ENCODE data around the gene GHRL. TPM values are rescaled to one million over a fixed set of nuclear protein-coding genes. Genes with fewer than 3 reads are reported as not detected.
"Not testable (repeated sequence)": the region's sequence is repeated elsewhere in the genome, so short reads cannot be mapped to it uniquely, and the experiment has no call there.

The GHRL gene
- total and polyA plus RNA-seq, 3 donors from 2014 or later: 0.50 to 1.0 (median 0.87) TPM

GRCh38 chr3:10268116-10268515, 24.6 kb downstream of the GHRL start:
- no peak for TF ChIP-seq CTCF (IDR thresholded peaks at IDR 0.05)
- no peak for TF ChIP-seq POLR2A (IDR thresholded peaks at IDR 0.05)
- no peak overlapping the region for H3K4me3 ChIP-seq
- intact Hi-C loops (cut with DNase I; ENCODE audit: low total_unique reads): no loop called here

GRCh38 chr3:10266936-10267335, 25.8 kb downstream of the GHRL start:
- intact Hi-C loops (cut with DNase I; ENCODE audit: low total_unique reads); DNase-seq: not testable (repeated sequence)

More at GRCh38 chr3:10268116-10268515, 24.6 kb downstream of the GHRL start:
- Histone ChIP-seq H3K9me3 (no peaks in the 10 kb centered on the region), H3K27ac (no peak overlapping the region), H3K4me1 (peaks cover 4% of the 10 kb centered on the region), H3K27me3 (no peaks in the 10 kb centered on the region), H3K36me3 (ENCODE audit: low read depth, missing control alignments) (no peaks in the 10 kb centered on the region)
- no peak for DNase-seq

GRCh38 chr3:10265833-10266232, 26.9 kb downstream of the GHRL start:
- no peaks in the 10 kb centered on the region for H3K27me3 ChIP-seq
- H3K36me3 ChIP-seq (ENCODE audit: low read depth, missing control alignments): no peaks in the 10 kb centered on the region
- intact Hi-C loops (cut with DNase I; ENCODE audit: low total_unique reads): no loop called here
- TF ChIP-seq POLR2A (IDR thresholded peaks at IDR 0.05) (no peak), CTCF (IDR thresholded peaks at IDR 0.05) (no peak)
- no peak overlapping the region for H3K4me3 ChIP-seq
- no peak for DNase-seq
- no peak overlapping the region for H3K27ac ChIP-seq
- H3K4me1 ChIP-seq: peaks cover 4% of the 10 kb centered on the region
- H3K9me3 ChIP-seq: no peaks in the 10 kb centered on the region
- 95 to 97% methylated on average over 2 of the region's 2 CpGs for WGBS, 2 donors

More at GRCh38 chr3:10266936-10267335, 25.8 kb downstream of the GHRL start:
- H3K9me3 ChIP-seq; H3K27me3 ChIP-seq; H3K4me3 ChIP-seq; H3K4me1 ChIP-seq; H3K27ac ChIP-seq; H3K36me3 ChIP-seq (ENCODE audit: low read depth, missing control alignments): not testable (repeated sequence)
- WGBS, 2 donors: 89 to 91% methylated on average over 7 of the region's 7 CpGs

GRCh38 chr3:10263646-10264363, 28.9 kb downstream of the GHRL start:
- peak; percentile 59 for DNase-seq
- TF ChIP-seq POLR2A (IDR thresholded peaks at IDR 0.05) (no peak), CTCF (IDR thresholded peaks at IDR 0.05) (peak in 2 of 3 experiments; percentile 39 to 62)
- WGBS, 2 donors: 58 to 68% methylated on average over 12 of the region's 12 CpGs
- Histone ChIP-seq H3K27me3 (no peaks in the 10 kb centered on the region), H3K4me1 (peaks cover 4% of the 10 kb centered on the region), H3K9me3 (no peaks in the 10 kb centered on the region), H3K27ac (no peak overlapping the region), H3K4me3 (no peak overlapping the region), H3K36me3 (ENCODE audit: low read depth, missing control alignments) (no peaks in the 10 kb centered on the region)
- intact Hi-C loops (cut with DNase I; ENCODE audit: low total_unique reads): no loop called here

- no peaks in the 10 kb centered on the region for H3K27me3 ChIP-seq
- H3K36me3 ChIP-seq (ENCODE audit: low read depth, missing control alignments): no peaks in the 10 kb centered on the region
- H3K4me3 ChIP-seq: no peak overlapping the region
- 58 to 63% methylated on average over 4 of the region's 4 CpGs for WGBS, 2 donors
- intact Hi-C loops (cut with DNase I; ENCODE audit: low total_unique reads): no loop called here
- DNase-seq: no peak
- TF ChIP-seq CTCF (IDR thresholded peaks at IDR 0.05): no peak
- no peak for TF ChIP-seq POLR2A (IDR thresholded peaks at IDR 0.05)
- no peaks in the 10 kb centered on the region for H3K9me3 ChIP-seq
- no peak overlapping the region for H3K27ac ChIP-seq
- peaks cover 4% of the 10 kb centered on the region for H3K4me1 ChIP-seq
Measured at GRCh38 chr3:10262027-10262426, 30.7 kb downstream of the GHRL start.

All from testis (tissue), 3 donors.